HTR-8/SVneo (cell line): ENCODE data around the gene MEX3C.

Experiments
- DNase-seq: peaks from one replicate; pipeline ENCODE4 v3.0.0; 2011; ENCODE audit warnings: low spot score, mixed read lengths; ENCODE audit not compliant: insufficient read length
- FAIRE-seq: peaks from 2 replicates; lab custom pipeline; 2011; peaks lifted over from hg19 to GRCh38; lab: Jason Lieb, UNC

Gene MEX3C

GRCh38 chr18:51192696-51193095, 4.8 kb downstream of the MEX3C start:
- no peak for DNase-seq
- FAIRE-seq: no peak

GRCh38 chr18:51192026-51192425, 5.5 kb downstream of the MEX3C start:
- no peak for FAIRE-seq

GRCh38 chr18:51191128-51191717, 6.3 kb downstream of the MEX3C start:
- DNase-seq (no peak), FAIRE-seq (no peak)

More at GRCh38 chr18:51192026-51192425, 5.5 kb downstream of the MEX3C start:
- DNase-seq: no peak

- no peak for FAIRE-seq
- DNase-seq: no peak
Observed at GRCh38 chr18:51190000-51190399, 7.5 kb downstream of the MEX3C start.

GRCh38 chr18:51188024-51188701, 9.3 kb downstream of the MEX3C start:
- FAIRE-seq (peak; percentile 33), DNase-seq (no peak)

- DNase-seq: no peak
- no peak for FAIRE-seq
Observed at GRCh38 chr18:51185075-51185474, 12.4 kb downstream of the MEX3C start.

- FAIRE-seq (no peak), DNase-seq (no peak)
Observed at GRCh38 chr18:51184091-51184457, 13.4 kb downstream of the MEX3C start.

GRCh38 chr18:51183372-51184090, 13.9 kb downstream of the MEX3C start:
- no peak for FAIRE-seq

GRCh38 chr18:51182824-51183223, 14.7 kb downstream of the MEX3C start:
- no peak for FAIRE-seq

More at GRCh38 chr18:51183372-51184090, 13.9 kb downstream of the MEX3C start:
- no peak for DNase-seq

GRCh38 chr18:51171625-51172259, 25.7 kb downstream of the MEX3C start:
- DNase-seq (no peak), FAIRE-seq (no peak)

More at GRCh38 chr18:51182824-51183223, 14.7 kb downstream of the MEX3C start:
- no peak for DNase-seq

GRCh38 chr18:51171223-51171622, 26.3 kb downstream of the MEX3C start:
- DNase-seq (no peak), FAIRE-seq (no peak)

GRCh38 chr18:51170664-51171063, 26.8 kb downstream of the MEX3C start:
- DNase-seq (no peak), FAIRE-seq (no peak)

GRCh38 chr18:51169731-51170130, 27.8 kb downstream of the MEX3C start:
- FAIRE-seq: no peak
- no peak for DNase-seq

GRCh38 chr18:51168960-51169662, 28.4 kb downstream of the MEX3C start:
- FAIRE-seq: no peak

GRCh38 chr18:51168026-51168742, 29.3 kb downstream of the MEX3C start:
- DNase-seq: no peak
- no peak for FAIRE-seq

More at GRCh38 chr18:51168960-51169662, 28.4 kb downstream of the MEX3C start:
- no peak for DNase-seq

GRCh38 chr18:51165296-51165695, 32.2 kb downstream of the MEX3C start:
- FAIRE-seq (no peak), DNase-seq (no peak)

GRCh38 chr18:51164761-51165281, 32.7 kb downstream of the MEX3C start:
- DNase-seq: no peak
- no peak for FAIRE-seq

GRCh38 chr18:51164342-51164741, 33.1 kb downstream of the MEX3C start:
- FAIRE-seq (no peak), DNase-seq (no peak)

GRCh38 chr18:51163543-51163942, 33.9 kb downstream of the MEX3C start:
- no peak for DNase-seq

More at GRCh38 chr18:51163543-51163942, 33.9 kb downstream of the MEX3C start:
- no peak for FAIRE-seq
